ENCODE measurements around the gene MAPKBP1. TPM values are rescaled to one million over a fixed set of nuclear protein-coding genes. Genes with fewer than 3 reads are reported as not detected.

MAPKBP1 gene
- total and polyA plus RNA-seq, 2 of the 8 experiments (the other 6 are each of a cell fraction or from before 2014, with no cell fraction given) = 4.3 to 11.3 TPM

GRCh38 chr15:41777421-41777973 is 3.2 kb downstream of the MAPKBP1 start:
- H3K4me3 ChIP-seq (ENCODE audit: extremely low read depth in 1 of 4, insufficient read depth in 2 of 4, low read depth in 3 of 4, low read length in 4 of 4) = no peak overlapping the region
- TF ChIP-seq POLR2AphosphoS5 (IDR thresholded peaks at IDR 0.05; ENCODE audit: low read depth, low read length) = no peak
- TF ChIP-seq KDM4A (IDR thresholded peaks at IDR 0.05; ENCODE audit: low read depth, low read length, severe bottlenecking) = no peak
- no peak for TF ChIP-seq KDM5A (IDR thresholded peaks at IDR 0.05; ENCODE audit: low read length)
- no peak for TF ChIP-seq BACH1 (IDR thresholded peaks at IDR 0.05; ENCODE audit: low read length)
- TF ChIP-seq MAFK (IDR thresholded peaks at IDR 0.05; ENCODE audit: low read depth, low read length) = no peak
- no peak for TF ChIP-seq E2F6 (IDR thresholded peaks at IDR 0.05)
- TF ChIP-seq SAP30 (IDR thresholded peaks at IDR 0.05; ENCODE audit: insufficient read depth, insufficient replicate concordance, low read length) = no peak
- TF ChIP-seq CBX5 (IDR thresholded peaks at IDR 0.05; ENCODE audit: low read depth, low read length) = no peak
- no peak for TF ChIP-seq SP4 (IDR thresholded peaks at IDR 0.05; ENCODE audit: low read length)
- TF ChIP-seq NANOG (IDR thresholded peaks at IDR 0.05; ENCODE audit: insufficient read depth, low read depth, low read length, poor library complexity, severe bottlenecking) = no peak
- TF ChIP-seq SIRT6 (IDR thresholded peaks at IDR 0.05; ENCODE audit: low read length) = no peak
- H3K79me1 ChIP-seq (ENCODE audit: low read depth, low read length) = no peaks in the 10 kb centered on the region
- no peak overlapping the region for H4K5ac ChIP-seq (ENCODE audit: insufficient read length, low read depth, low read length)
- H3K27me3 ChIP-seq (replicated peaks in 1 of 4; ENCODE audit: control insufficient read depth in 3 of 4, extremely low read depth in 1 of 4, insufficient read depth in 3 of 4, low read length in 3 of 4) = no peaks in the 10 kb centered on the region
- H2BK20ac ChIP-seq (ENCODE audit: low read length) = no peak overlapping the region
- H2BK5ac ChIP-seq (ENCODE audit: low read depth, low read length) = no peak overlapping the region
- H2AFZ ChIP-seq (ENCODE audit: low read length) = no peak overlapping the region
- no peaks in the 10 kb centered on the region for H3K36me3 ChIP-seq (ENCODE audit: control insufficient read depth in 2 of 4, insufficient read depth in 4 of 4, low read length in 3 of 4)
- no peak overlapping the region for H3K4ac ChIP-seq (replicated peaks; ENCODE audit: insufficient read length, low read depth, low read length)
- H3K4me1 ChIP-seq (replicated peaks in 1 of 4; ENCODE audit: control insufficient read depth in 3 of 4, insufficient read depth in 4 of 4, low read length in 3 of 4) = peaks cover 2 to 28% (median 11%) of the 10 kb centered on the region in 4 experiments; a peak in 6 of 7 replicates
- ChIA-PET CTCF (ENCODE audit: partially characterized antibody) (interaction anchor here (0.7 to 9.3 kb wide), 8 partner anchors 12 to 174 kb away, joined by 3 to 283 read pairs (median 5); no protein-coding TSS in a partner anchor), POLR2A (ENCODE audit: partially characterized antibody) (interaction anchor here (1.3 kb wide), 1 partner anchor 32 kb away, joined by 3 read pairs; no protein-coding TSS in a partner anchor)
- no peak overlapping the region for H4K8ac ChIP-seq (ENCODE audit: extremely low read depth, insufficient read depth, low read length)
- peaks cover 0 to 7% of the 10 kb centered on the region in 2 experiments; a peak in 2 of 4 replicates for H3K79me2 ChIP-seq (ENCODE audit: control insufficient read depth in 1 of 2, insufficient read depth in 2 of 2, low read length in 2 of 2)
- no peak overlapping the region for H3K14ac ChIP-seq (ENCODE audit: insufficient read length)
- no peak for DNase-seq (ENCODE audit: low read depth in 1 of 2, low spot score in 2 of 2)
- FAIRE-seq = no peak
- H3K9me3 ChIP-seq (ENCODE audit: insufficient read depth in 2 of 2, low read depth in 1 of 2, low read length in 1 of 2) = no peaks in the 10 kb centered on the region
- no peaks in the 10 kb centered on the region for H4K20me1 ChIP-seq (replicated peaks in 1 of 2; ENCODE audit: control insufficient read depth in 1 of 2, insufficient read depth in 2 of 2, low read length in 2 of 2)
- H3K23me2 ChIP-seq (ENCODE audit: low read depth, low read length) = peaks cover 16% of the 10 kb centered on the region
- no peak overlapping the region for H3K23ac ChIP-seq (ENCODE audit: insufficient read length)
- peak overlapping the region; percentile 65; the same call in 1 of the 2 replicates for H2BK15ac ChIP-seq (ENCODE audit: low read length)
- H4K91ac ChIP-seq (replicated peaks; ENCODE audit: insufficient read length, low read length) = no peak overlapping the region
- H2AK5ac ChIP-seq (ENCODE audit: low read depth, low read length) = no peak overlapping the region
- H3K4me2 ChIP-seq (ENCODE audit: insufficient read depth in 1 of 2, low read depth in 2 of 2, low read length in 2 of 2) = no peak overlapping the region
- H3K9ac ChIP-seq (replicated peaks in 1 of 4; ENCODE audit: extremely low read depth in 1 of 4, low read depth in 3 of 4, low read length in 3 of 4) = no peak overlapping the region
- H3K27ac ChIP-seq (ENCODE audit: low read depth, low read length) = no peak overlapping the region
- no peak overlapping the region for H3K56ac ChIP-seq (replicated peaks; ENCODE audit: insufficient read length, low read depth, low read length)
- WGBS, 2 experiments (ENCODE audit: extremely low coverage in 1 of 2, insufficient coverage in 1 of 2, insufficient read length in 1 of 2, insufficient replicate concordance in 2 of 2, low coverage in 1 of 2, low lambda C conversion rate in 2 of 2, missing lambda C conversion rate in 1 of 2) = 100% methylated on average over 1 of the region's 1 CpG; no CpG with 5 or more reads in 1 of the 2 experiments
- H2BK12ac ChIP-seq (ENCODE audit: low read depth, low read length) = no peak overlapping the region
- H2BK120ac ChIP-seq (replicated peaks; ENCODE audit: low read depth, low read length) = no peak overlapping the region
- no peak overlapping the region for H3K18ac ChIP-seq (ENCODE audit: extremely low read depth, low read length)

Measured in H1 (cell line).